Stimulated activated naive CD8-positive, alpha-beta T cell treated with anti-CD3 and anti-CD28 coated beads, Interleukin-15, Interleukin-2, amounts not matched to agents 100 U/mL and 50 U/mL, for 24 hours (primary cell): ENCODE measurements around the gene FGD5.
A peak's percentile ranks its signal among the peaks of the same experiment; 100 is the strongest.

ENCODE experiments used
- ATAC-seq: fragments of 150-1000 bp; cut with Tn5 transposase; one replicate; pipeline ENCODE4 v1.10.0; 2021
- DNase-seq: peaks from one replicate; pipeline ENCODE4 v3.0.0; 2021

The FGD5 gene

DNA sequence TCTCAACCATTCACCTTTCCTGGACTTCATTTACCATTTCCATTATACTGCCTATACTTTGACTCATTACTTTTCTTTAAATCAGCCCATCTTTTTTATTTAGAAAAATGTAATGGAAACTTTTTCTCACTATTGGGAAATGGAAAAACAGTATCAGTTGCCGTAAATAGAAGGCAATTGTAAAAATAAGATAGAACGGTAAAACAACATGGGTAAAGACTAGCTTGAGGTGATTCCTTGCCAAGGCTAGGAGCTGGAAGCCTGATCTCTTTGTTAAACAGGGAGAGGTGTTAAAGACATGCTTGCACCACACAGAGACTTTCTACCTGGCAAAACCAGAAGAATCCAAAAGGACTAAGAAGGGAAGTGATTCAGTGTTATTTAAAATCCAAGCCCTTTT, 5.9 kb downstream of the FGD5 start:
- DNase-seq (no peak), ATAC-seq (no peak)

DNA sequence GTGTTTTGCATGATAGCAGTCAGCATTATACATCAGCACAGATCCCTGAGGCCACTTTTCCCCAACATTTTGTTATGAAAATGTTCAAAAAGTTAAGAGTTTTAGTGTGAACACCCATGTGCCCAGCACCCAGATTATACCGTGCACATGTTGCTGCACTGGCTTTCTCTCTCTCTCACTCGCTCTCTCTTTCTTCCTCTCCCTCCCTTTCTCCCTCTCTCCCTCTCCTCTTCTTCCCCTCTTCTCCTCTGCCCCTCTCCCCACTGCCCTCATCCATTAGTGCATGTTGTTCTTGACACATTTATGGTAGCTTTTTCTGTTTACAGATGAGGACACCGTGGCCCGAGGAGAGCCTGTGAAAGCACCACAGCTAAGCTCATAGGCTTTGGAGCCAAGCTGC, 7.3 kb downstream of the FGD5 start:
- ATAC-seq (no peak), DNase-seq (no peak)

DNA sequence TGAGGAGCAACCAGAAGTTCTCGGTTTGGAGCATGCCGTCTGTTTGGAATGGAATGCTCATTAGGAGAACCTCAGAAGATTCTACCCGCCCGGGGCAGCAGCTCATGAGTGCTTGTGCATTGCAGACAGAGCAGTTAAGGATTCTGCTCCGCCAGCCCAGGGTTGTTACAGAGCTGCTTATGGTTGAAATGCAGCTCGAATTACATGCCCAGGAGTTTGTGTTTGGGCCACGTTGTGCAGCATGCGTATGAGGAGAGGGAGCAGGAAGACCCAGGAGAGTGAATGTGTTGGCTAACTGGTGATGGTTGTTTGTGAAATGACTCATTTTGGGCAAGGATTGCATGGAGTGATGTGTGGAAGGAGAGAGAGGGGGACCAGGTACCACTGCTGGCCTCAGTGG, 9.0 kb downstream of the FGD5 start:
- ATAC-seq (no peak), DNase-seq (no peak)

DNA sequence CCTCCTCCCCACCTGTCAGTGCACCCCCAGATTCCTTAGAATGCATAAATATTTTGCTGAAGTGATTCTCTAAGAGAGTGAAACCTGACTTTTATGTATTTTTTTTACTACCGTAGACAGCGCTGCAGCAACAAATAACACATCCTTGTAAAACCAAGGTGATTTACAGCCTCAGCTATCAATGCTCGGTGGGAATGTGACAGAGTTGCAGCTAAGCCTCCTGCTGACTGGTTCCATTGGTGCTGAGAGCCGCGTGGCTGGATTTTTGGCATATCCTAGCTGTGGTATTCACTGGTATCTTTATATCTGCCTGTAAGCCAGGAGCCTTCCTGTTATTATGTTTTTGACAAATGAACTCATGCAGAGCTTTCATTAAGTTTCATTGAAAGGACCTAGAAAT, 11.0 kb downstream of the FGD5 start:
- no peak for DNase-seq
- ATAC-seq = no peak

DNA sequence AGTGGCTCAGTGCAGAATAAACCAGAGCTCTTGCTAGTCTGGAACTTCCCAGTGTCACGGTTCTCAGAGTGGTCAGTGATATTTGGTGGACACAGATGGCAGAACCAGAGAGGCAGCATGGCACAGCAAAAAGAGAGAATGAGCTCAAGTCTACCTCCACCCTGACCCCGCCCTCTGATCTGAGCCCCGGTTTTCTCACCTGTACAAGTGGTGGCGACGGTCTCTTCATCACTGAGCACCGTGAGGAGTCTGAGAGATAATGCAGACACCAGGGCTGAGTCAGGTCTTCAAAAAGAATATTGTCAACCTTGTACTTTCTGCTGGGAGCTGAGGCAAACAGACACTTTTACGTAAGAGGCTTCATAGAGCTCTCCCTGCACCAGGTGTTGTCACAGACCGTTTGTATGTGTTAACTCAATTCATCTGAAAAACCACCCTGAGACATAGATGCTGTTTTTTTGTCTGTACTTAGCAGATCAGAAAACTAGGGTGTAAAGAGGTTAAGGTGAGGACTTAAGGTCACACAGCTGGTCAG, 13.2 kb downstream of the FGD5 start:
- DNase-seq (no peak), ATAC-seq (no peak)

DNA sequence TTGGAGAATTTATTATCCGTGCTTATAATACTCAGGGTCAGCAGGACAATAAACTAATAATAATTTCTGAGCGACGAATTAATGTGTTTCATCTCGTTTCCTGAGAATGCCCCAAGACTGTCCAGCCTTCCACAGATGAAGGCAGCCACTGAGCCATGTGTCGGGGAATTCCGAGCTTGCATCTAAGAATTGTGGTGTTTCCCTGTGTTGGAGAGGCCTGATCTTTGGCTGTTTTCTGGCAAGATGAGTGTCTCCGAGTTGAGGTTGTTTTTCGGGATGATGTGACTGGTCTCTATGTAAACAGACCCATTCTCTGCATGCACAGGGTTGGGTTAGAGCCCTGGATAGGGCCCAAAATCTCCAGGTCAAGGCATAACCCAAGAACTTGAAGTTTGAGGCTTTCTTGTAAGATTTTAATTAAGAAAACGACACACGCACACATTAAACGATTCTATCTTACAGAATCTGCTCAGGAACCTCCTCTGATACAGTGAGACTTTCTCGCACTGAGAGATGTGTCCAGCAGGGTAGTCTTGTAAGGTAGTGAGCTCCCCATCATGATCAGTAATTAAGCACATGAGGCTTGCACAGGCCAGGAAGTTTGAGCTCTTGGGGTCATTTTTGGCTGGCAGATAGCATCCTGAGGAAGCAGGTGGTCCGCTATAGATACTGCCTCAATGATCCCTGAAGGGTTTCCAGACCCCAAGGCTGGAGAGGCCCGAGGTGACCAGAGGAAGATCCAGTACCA, 14.4 kb downstream of the FGD5 start:
- DNase-seq = no peak
- ATAC-seq = no peak

DNA sequence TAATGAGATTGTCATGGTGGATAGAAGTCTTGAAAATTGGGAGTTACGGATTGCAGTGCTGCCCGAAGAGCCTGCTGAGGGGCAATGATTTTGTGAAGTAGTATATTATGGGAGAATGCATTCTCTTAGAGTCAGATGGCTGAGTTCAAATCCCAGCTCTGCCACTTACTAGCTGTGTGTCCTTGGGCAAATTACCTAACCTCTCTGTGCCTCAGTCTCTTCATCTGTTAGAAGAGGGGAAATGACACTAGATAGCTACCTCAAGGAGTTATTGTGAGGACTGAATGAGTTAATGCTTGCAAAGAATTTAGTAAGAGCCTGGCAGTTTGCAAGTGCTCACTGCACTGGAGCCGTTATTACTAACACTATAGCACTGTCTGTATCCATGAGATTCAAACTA, 15.4 kb downstream of the FGD5 start:
- ATAC-seq (no peak), DNase-seq (no peak)

DNA sequence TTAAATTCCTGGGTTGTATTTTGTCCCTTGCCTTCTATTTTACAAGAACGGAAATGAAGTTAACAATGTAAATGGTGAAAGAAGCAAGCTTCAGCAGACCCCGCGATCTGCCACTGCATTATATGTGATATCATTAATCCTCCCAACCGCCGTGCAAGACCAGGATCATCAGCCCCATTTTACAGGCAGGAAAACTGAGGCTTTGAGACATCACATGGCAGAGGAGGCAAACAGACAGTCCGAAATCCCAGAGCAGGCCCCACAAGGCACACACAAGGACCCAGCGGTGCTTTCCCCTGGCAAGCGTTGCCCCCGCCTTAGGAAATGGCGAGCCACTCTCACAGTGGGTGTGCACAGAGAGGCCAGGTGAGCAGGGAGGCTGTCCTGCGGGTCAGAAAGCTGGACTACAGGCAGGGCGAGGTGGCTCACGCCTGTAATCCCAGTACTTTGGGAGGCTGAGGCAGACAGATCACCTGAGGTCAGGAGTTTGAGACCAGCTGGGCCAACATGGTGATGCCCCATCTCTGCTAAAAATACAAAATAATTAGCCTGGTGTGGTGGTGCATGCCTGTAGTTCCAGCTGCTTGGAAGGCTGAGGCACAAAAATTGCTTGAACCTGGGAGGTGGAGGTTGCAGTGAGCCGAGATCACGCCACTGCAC, 16.2 kb downstream of the FGD5 start:
- DNase-seq = no peak
- ATAC-seq = no peak

DNA sequence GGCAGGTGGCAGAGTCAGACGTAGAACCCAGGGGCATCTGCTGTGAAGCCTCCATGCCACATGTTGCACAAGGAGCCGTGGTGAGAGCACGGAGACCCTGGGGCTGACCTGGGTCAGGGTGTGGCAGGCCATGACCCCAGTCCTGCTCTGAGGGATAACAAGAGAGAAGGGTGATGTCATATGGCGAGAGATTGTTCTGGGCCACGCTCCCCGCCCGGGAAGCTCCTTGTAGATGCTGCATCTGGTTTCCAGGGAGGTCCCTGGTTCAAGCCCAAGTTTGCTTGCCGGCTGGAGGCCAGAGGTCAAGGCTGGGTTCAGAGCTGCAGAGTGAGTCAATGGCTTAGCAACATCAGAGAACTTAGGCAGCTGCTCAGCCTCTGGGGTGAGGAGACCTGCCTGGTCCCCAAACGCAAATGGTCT, 17.3 kb downstream of the FGD5 start:
- no peak for DNase-seq
- ATAC-seq = no peak

DNA sequence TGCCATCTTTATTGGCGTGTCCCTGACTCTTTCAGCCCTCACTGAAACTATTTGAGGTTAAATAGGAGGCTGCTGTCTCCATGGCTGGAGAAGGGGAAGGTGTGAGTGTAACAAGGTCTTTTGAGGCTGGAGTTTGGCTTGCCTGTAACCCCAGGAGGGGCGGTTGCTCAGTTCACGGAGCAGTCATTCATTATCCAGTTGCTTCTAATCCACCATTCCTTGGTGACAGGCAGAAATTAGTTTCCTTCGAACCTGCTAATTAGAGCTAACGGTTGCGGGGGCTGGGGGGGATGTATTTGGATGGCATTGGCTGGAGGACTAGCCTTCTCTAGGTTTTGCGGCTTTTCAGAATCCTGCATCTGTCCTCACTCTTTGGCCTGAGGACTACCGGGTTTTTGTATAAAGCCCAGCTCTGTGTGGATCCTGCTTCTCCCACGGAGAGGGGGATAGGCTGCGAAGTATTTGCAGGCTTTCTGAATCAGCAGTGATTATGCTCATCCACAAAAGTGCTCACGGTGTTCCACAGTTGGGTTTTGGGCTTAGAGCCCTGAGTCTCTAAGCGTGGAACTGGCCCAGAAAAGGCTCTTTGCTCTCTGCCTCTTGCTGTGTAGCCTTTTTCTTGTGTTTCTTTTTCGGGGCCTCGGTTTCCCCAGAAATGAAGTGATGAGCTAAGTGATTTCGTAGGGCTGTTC, 18.6 kb downstream of the FGD5 start:
- DNase-seq = no peak
- ATAC-seq = no peak

DNA sequence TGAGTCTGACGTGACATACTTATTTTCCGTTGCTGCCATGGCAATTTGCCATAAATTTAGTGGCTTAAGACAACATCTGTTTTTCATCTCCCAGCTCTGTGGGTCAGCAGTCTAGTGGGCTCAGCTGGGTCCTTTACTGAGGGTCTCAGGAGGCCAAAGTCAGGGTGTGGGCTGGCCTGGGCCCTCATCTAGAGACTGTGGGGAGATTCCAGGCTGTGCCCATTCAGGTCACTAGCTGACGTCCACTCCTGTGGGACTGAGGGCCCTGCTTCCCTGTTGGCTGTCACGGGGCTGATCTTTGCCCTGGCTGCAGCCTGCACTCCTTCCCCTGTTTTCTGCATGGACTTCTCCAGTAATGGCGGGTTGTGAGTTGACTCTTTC, 19.1 kb downstream of the FGD5 start:
- DNase-seq = no peak
- no peak for ATAC-seq

DNA sequence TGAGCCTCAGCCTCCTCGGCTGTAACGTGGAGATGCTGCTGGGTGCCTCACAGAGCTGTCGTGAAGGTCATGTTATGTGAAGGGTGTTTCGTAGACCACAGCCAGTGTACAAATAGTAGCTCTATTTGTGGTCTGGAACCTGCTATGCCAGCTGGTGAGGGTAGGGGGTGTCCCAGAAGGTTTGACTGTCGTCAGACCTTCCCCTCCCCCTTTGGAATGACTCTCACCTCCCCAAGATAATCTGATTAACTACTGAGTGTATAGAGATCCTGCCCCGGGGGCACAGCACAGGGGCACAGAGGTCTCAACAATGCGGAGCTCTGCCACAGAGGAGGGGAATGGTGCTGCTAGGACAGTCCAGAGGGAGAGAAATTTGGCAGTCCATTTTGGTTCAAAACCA, 20.5 kb downstream of the FGD5 start:
- ATAC-seq (peak; percentile 30), DNase-seq (no peak)

DNA sequence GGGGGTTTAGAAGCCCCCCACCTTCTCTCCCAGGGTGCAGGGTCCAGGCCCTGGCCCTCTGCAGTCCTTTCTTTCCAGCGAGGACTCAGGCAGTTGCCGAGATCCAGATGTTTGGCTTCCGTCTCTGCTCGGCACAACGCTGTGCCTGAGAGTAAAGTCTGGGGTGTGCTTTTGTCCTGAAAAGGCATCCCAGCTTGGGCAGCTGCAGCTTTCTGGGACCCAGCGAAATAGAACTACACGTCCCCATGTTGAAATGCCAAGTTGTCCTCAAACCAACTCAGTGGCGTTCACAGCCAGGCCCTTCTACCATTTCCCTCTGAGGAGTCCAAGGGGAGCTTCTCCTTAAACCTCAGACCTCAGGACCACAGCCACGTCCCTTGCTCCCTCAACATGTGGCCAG, 23.1 kb downstream of the FGD5 start:
- no peak for ATAC-seq
- no peak for DNase-seq

DNA sequence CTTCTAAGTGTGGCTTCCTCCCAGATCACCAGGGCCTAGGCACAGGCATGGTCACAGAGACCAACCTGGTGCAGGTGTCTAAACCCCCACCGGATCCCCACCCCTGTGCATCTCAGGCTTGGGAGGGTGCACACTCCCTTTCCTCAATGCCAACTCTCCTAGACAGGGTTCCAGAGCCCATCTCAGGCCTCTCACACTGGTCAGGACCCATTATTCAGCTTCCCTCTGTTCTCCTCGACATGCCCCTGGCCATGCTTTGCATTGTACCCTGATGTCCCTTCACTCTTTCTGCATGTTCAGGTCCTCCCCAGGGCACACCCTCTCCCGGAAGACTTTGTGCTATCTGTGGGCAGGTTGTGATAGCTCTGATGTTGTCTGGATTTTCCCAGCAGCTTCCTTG, 23.5 kb downstream of the FGD5 start:
- DNase-seq (no peak), ATAC-seq (no peak)

DNA sequence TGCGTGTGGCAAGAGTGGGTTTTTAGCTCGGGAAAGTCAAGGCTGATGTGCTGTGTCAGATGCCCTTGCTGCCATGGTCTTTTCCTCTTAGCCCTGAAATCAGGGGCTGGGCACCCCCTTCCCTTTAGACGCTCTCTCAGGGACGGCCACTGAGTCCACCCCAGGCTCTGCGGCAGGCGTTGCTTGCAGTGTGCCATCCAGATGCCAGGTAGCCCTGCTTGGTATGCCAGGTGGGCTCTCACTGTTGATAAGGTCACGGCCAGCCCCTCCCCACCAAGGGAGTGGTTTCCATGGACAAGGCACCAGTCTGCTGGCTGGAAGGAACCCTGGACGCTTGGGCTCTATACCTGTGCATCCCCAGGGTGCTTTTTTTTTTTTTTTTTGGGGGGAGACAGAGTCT, 24.6 kb downstream of the FGD5 start:
- no peak for ATAC-seq

DNA sequence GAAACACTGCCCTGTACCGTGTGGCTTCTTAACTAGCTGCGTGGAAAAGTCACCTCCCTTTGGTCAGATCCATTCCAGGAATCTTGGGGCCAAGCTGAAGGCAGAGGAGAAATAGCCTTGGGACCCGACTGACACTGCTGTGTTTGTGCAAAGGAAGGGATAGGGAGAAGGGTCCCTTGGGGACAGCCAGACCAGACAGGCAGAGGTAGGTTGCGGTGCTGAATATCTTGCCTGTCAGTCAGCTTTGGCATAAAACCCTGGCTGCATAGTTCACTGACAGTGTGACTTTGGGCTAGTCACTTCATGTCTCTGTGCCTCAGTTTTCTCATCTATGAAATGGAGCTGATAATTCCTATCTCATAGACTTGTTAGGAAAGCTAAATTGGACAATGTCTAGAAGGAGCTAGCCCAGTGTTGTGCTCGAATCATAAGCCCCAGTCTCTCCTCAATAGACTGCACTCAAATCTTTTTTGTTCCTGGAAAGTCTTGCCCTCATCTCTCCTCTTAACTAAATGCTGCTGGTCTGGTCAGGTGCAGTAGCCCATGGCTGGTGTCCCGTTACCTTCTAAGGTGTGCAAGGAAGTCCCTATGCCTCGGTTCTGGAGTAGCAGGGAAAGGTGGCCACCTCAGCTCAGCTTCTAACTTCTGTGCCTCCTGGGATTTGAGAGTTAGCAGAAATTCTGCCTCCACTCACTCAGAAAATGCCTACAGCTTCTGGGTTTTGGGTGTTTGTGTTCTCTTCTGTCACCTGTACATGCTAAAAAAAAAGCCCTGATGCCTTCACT, 25.8 kb downstream of the FGD5 start:
- DNase-seq (no peak), ATAC-seq (no peak)

More for the DNA sequence above, 24.6 kb downstream of the FGD5 start:
- DNase-seq = no peak

DNA sequence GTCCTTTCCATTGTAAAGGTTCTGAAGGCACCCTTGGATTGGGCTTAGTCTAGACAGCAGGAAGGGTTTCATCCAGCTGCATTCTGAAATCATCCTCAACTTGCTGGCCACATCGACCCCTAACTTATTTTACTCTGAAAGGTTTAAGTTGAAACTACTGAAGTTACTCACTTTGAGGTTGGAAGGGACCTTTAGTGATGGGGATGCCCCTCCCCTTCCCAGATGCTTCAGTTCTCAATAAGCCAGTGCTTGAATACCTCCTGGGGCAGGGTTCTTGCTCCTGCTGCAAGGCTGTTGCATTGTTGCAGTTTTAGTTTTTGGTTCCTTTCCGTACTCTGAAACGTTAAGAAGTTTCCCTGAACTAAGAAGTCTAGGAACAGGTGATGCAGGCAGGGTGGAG, 26.4 kb downstream of the FGD5 start:
- ATAC-seq (peak; percentile 60), DNase-seq (peak; percentile 17)

DNA sequence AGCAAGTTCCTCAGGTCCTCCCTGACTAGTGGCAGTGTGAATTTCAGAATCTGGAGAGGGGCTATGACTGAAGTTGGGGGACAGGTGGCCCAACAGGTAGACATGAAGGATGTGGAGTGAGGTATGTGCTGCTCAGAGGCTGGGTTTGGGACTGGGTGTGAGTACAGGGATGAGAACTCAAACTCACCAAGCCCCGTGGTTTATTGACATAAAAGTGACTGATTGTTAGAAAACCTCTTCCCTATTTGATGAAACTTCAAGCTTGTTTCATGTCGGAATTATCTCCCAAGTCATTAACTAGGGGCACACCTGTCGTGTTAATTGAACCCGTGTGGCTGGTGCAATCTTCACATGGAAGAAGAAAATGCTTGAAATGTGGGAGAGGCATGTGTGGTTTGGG, 27.1 kb downstream of the FGD5 start:
- ATAC-seq (no peak), DNase-seq (no peak)

DNA sequence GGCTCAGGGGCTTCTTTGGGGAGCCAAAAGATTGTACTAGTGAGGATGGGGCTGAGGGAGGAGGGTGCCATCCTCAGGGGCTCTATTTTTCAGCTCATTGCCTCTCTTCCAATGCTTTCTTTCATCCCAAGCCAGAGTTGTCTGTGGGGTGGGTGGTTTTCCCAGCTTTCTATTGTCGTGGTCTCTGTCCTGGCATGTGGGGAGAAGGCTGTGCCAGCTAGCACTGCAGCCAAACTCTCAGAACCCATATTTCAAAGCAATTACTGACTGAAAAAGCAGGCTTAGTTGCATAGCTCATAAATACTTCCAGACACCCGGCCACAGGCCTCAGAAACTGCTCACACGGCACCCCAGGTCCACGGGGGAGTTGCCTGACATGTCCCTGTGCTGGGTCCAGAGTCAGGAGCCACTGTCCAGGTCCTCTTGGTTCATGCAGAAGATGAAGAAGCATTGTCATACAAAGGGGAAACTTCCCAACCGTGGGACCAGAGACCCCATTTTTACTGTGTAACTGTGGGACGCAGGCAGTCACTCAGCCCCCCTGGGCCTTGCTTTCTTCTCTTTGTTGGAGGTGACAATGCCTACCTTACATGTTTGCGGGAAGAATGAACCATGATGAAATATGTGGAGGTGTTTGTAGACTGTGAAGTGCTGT, 27.6 kb downstream of the FGD5 start:
- no peak for ATAC-seq
- no peak for DNase-seq

DNA sequence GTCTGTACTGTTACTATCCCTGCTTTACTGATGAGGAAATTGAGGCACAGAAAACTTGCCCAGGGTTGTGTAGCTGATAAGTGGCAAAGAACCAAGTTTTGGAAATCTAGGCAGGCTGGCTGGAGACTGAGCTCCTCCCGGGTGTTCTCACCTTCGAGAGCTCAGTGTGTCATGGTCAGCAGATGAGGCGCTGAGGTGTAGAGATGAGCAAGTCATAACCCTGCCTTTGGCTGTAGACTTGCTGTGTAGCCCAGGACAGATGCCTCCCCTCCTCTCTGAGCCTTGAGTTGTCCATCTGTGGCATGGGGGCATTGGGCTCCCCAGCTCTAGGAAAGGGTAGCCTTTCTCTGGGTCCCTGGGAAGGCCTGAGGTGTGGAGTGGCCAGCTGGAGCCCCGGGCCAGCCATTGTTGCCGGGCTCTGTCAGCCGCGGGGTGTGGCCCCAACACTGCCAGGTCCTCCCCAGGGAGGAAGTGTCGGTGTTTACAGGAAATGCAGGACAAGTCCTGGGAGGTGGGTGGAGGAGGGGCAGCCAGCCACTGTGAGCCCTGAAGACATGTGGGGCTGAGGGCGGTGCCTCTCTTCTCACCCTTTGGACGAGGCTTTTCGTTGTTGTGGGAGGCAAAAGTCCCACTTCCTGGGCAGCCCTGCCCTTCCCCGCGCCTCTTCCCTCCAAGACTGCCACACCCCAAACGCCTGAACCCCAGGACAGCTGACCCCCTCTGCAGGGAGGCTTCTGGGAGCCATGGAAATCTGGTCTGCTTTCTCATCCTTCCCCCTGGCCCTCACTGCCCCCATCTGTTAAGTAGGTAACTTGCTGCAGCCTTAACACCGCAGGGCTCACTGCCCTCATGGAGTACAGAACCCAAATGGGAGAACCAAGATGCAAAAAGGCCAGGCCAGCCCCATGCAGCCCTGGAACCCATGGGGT, 29.1 kb downstream of the FGD5 start:
- ATAC-seq (no peak), DNase-seq (peak; percentile 7)

DNA sequence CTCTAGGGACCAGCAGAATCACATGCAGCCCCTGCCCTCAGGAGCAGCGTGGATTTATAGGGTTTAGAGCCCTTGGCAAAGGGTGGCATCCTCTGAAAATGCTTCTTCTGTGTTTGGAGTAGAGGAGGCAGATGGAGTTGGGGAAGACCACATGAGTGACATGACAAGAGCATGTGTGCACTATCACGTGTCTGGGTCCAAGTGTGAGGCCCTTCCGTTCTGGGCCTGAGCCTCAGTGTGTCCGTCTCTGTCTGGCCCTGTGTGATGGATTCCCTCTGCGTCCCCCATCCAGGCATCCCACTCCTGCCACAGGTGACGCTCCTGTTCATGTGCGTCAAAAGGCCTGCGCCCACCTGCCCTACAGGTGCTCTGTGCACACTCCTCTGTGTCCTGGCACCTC, 30.1 kb downstream of the FGD5 start:
- ATAC-seq = no peak
- DNase-seq = no peak
